GM23338 (cell line): ENCODE data around the gene ODAPH.

ENCODE experiments used
- CREB1 ChIP-seq: fragments of 250-450 bp; sonication (Bioruptor Pico); IDR thresholded peaks from 2 replicates; pipeline ENCODE4 v1.5.0; 2020; ENCODE audit warnings: low read depth, mild to moderate bottlenecking, moderate library complexity
- EZH2 ChIP-seq: fragments of 200-600 bp; sonication (generic); IDR thresholded peaks from one replicate; pipeline ENCODE4 v1.8.0; 2017; ENCODE audit warnings: antibody characterized with exemption, mild to moderate bottlenecking, low read depth; ENCODE audit not compliant: unreplicated experiment
- NANOG ChIP-seq: IDR thresholded peaks from 2 replicates; pipeline ENCODE4 v1.6.1; 2016; ENCODE audit warnings: antibody characterized with exemption, borderline replicate concordance
- POLR2AphosphoS5 ChIP-seq: IDR thresholded peaks from 2 replicates; pipeline ENCODE4 v1.6.1; 2016; ENCODE audit warnings: antibody characterized with exemption, low read depth
- REST ChIP-seq: IDR thresholded peaks from one replicate; pipeline ENCODE4 v1.6.1; 2018; ENCODE audit warnings: antibody characterized with exemption; ENCODE audit not compliant: unreplicated experiment
- ZNF331 ChIP-seq: fragments of 250-450 bp; sonication (Bioruptor Pico); IDR thresholded peaks from 2 replicates; pipeline ENCODE4 v1.5.0; 2020; ENCODE audit warnings: low read depth, mild to moderate bottlenecking, moderate library complexity
- TF ChIP-seq, protein P1 (sequence below), 2 experiments: fragments of 200-600 bp in 1 of 2; sonication (generic) in 1 of 2; conservative IDR thresholded peaks; 2 replicates each; pipeline versions ENCODE4 v1.5.1 to v1.6.1; 2016 to 2017; ENCODE audit warnings: antibody characterized with exemption in 2 of 2, low read depth in 2 of 2, mild to moderate bottlenecking in 2 of 2, moderate library complexity in 1 of 2
- TF ChIP-seq, protein P2 (sequence below): IDR thresholded peaks from 2 replicates; pipeline ENCODE4 v1.6.1; 2016; ENCODE audit warnings: antibody characterized with exemption

DNA sequence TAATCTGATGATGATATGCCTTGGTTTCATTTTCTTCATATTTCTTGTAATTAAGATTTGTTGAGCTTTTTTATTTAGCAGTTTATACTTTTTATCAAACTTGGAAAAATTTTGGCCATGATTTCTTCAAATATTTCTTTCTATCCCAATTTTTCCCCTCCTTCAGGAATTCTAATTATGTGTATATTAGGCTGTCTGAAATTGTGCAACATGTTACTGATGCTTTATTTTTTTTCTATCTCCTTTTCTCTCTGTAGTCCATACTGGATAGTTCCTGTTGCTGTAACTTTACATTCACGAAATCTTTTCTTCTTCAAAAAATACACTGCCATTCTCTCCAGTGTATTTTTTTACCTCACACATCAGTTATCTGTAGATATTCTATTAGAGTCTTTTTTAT, 30.8 kb upstream of the ODAPH start:
- TF ChIP-seq, protein P1, sequence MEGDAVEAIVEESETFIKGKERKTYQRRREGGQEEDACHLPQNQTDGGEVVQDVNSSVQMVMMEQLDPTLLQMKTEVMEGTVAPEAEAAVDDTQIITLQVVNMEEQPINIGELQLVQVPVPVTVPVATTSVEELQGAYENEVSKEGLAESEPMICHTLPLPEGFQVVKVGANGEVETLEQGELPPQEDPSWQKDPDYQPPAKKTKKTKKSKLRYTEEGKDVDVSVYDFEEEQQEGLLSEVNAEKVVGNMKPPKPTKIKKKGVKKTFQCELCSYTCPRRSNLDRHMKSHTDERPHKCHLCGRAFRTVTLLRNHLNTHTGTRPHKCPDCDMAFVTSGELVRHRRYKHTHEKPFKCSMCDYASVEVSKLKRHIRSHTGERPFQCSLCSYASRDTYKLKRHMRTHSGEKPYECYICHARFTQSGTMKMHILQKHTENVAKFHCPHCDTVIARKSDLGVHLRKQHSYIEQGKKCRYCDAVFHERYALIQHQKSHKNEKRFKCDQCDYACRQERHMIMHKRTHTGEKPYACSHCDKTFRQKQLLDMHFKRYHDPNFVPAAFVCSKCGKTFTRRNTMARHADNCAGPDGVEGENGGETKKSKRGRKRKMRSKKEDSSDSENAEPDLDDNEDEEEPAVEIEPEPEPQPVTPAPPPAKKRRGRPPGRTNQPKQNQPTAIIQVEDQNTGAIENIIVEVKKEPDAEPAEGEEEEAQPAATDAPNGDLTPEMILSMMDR (conservative IDR thresholded peaks at IDR 0.05; ENCODE audit: low read depth in 2 of 2) = no peak
- TF ChIP-seq EZH2 (no peak), NANOG (no peak), REST (no peak), POLR2AphosphoS5 (no peak), CREB1 (no peak), ZNF331 (no peak)
- TF ChIP-seq, protein P2, sequence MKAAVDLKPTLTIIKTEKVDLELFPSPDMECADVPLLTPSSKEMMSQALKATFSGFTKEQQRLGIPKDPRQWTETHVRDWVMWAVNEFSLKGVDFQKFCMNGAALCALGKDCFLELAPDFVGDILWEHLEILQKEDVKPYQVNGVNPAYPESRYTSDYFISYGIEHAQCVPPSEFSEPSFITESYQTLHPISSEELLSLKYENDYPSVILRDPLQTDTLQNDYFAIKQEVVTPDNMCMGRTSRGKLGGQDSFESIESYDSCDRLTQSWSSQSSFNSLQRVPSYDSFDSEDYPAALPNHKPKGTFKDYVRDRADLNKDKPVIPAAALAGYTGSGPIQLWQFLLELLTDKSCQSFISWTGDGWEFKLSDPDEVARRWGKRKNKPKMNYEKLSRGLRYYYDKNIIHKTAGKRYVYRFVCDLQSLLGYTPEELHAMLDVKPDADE = no peak
